Cerebellar nuclear complex (tissue), 1 donor: Measurements from ENCODE around the gene COMMD9.
"Not testable (repeated sequence)": the region's sequence is repeated elsewhere in the genome, so short reads cannot be mapped to it uniquely, and the experiment has no call there.

Source experiments
- DNase-seq, 2 experiments: peaks; one replicate each; lab custom pipeline; 2025; lab: John Stamatoyannopoulos, UW

COMMD9 gene

GRCh38 chr11:36289226-36289852 lies at the start of gene COMMD9:
COMMD9 (minus strand) TSS chr11:36289424; CDS start chr11:36289412, 12 bp downstream.
- peak; percentile 10 to 73 for DNase-seq

GRCh38 chr11:36333897-36334296 lies 44.7 kb upstream of the COMMD9 start:
- DNase-seq: no peak

GRCh38 chr11:36333468-36333867 lies 44.2 kb upstream of the COMMD9 start:
- no peak for DNase-seq

- DNase-seq: no peak
These were observed 41.2 kb upstream of the COMMD9 start for GRCh38 chr11:36330411-36330810.

GRCh38 chr11:36328966-36329673 lies 39.9 kb upstream of the COMMD9 start:
- DNase-seq: no peak

GRCh38 chr11:36326524-36327419 lies 37.5 kb upstream of the COMMD9 start:
- DNase-seq: no peak

- not testable (repeated sequence) for DNase-seq
These were observed 36.2 kb upstream of the COMMD9 start for GRCh38 chr11:36325403-36325802.

GRCh38 chr11:36324956-36325355 lies 35.7 kb upstream of the COMMD9 start:
- DNase-seq: not testable (repeated sequence)

- no peak for DNase-seq
These were observed 28.8 kb upstream of the COMMD9 start for GRCh38 chr11:36317992-36318391.

GRCh38 chr11:36316049-36316448 lies 26.8 kb upstream of the COMMD9 start:
- DNase-seq: no peak

GRCh38 chr11:36314434-36314767 lies 25.2 kb upstream of the COMMD9 start:
- no peak for DNase-seq

GRCh38 chr11:36313750-36314433 lies 24.7 kb upstream of the COMMD9 start:
- no peak for DNase-seq

- DNase-seq: no peak
These were observed 23.6 kb upstream of the COMMD9 start for GRCh38 chr11:36312611-36313472.

- no peak for DNase-seq
These were observed 22.8 kb upstream of the COMMD9 start for GRCh38 chr11:36311926-36312595.

- DNase-seq: no peak
These were observed 20.6 kb upstream of the COMMD9 start for GRCh38 chr11:36309779-36310178.

GRCh38 chr11:36308577-36308976 lies 19.4 kb upstream of the COMMD9 start:
- no peak for DNase-seq

GRCh38 chr11:36306888-36307287 lies 17.7 kb upstream of the COMMD9 start:
- no peak for DNase-seq

GRCh38 chr11:36305047-36305446 lies 15.8 kb upstream of the COMMD9 start:
- DNase-seq: no peak

GRCh38 chr11:36304351-36304750 lies 15.1 kb upstream of the COMMD9 start:
- no peak for DNase-seq

- DNase-seq: peak in 1 of 2 experiments; percentile 26
These were observed 11.4 kb upstream of the COMMD9 start for GRCh38 chr11:36300650-36301049.
